ENCODE measurements around the gene VPS26B.
"Not testable (repeated sequence)": the region's sequence is repeated elsewhere in the genome, so short reads cannot be mapped to it uniquely, and the experiment has no call there.

Gene VPS26B

GRCh38 chr11:134283461-134284230 lies 59.2 kb downstream of the VPS26B start:
- DNase-seq, result no peak

- not testable (repeated sequence) for DNase-seq
These were observed 59.9 kb downstream of the VPS26B start for GRCh38 chr11:134284349-134284748.

GRCh38 chr11:134287561-134287960 lies 63.1 kb downstream of the VPS26B start:
- DNase-seq, result no peak

- DNase-seq, result no peak
These were observed 64.0 kb downstream of the VPS26B start for GRCh38 chr11:134288486-134288885.

GRCh38 chr11:134289167-134289566 lies 64.7 kb downstream of the VPS26B start:
- DNase-seq, result no peak

- DNase-seq, result no peak
These were observed 65.3 kb downstream of the VPS26B start for GRCh38 chr11:134289789-134290188.

- no peak for DNase-seq
These were observed 66.2 kb downstream of the VPS26B start for GRCh38 chr11:134290646-134291045.

GRCh38 chr11:134291196-134291595 lies 66.7 kb downstream of the VPS26B start:
- no peak for DNase-seq

GRCh38 chr11:134292661-134293060 lies 68.2 kb downstream of the VPS26B start:
- no peak for DNase-seq

GRCh38 chr11:134293119-134294113 lies 68.9 kb downstream of the VPS26B start:
- no peak for DNase-seq

- no peak for DNase-seq
These were observed 70.2 kb downstream of the VPS26B start for GRCh38 chr11:134294664-134295063.

Measured in activated CD8-positive, alpha-beta memory T cell treated with anti-CD3 and anti-CD28 coated beads, Interleukin-2, amount 50 U/mL, for 48 hours (primary cell).